Brain pericyte (primary cell): ENCODE data around the gene DLGAP1.
"Not testable (repeated sequence)": the region's sequence is repeated elsewhere in the genome, so short reads cannot be mapped to it uniquely, and the experiment has no call there.

Experiments used
- DNase-seq: peaks from one replicate; pipeline ENCODE4 v3.0.0-alpha.2; 2012; ENCODE audit warnings: low read depth, low spot score

DLGAP1 gene

GRCh38 chr18:4292696-4293095 is 162.4 kb downstream of the DLGAP1 start:
- no peak for DNase-seq

GRCh38 chr18:4287340-4287739 is 167.8 kb downstream of the DLGAP1 start:
- not testable (repeated sequence) for DNase-seq

- DNase-seq, result no peak
Observed at GRCh38 chr18:4286256-4286655, 168.9 kb downstream of the DLGAP1 start.

- DNase-seq, result no peak
Observed at GRCh38 chr18:4285525-4285924, 169.6 kb downstream of the DLGAP1 start.

- DNase-seq, result no peak
Observed at GRCh38 chr18:4284528-4284927, 170.6 kb downstream of the DLGAP1 start.

GRCh38 chr18:4283746-4284291 is 171.3 kb downstream of the DLGAP1 start:
- DNase-seq, result no peak

GRCh38 chr18:4282954-4283353 is 172.2 kb downstream of the DLGAP1 start:
- no peak for DNase-seq

- DNase-seq, result no peak
Observed at GRCh38 chr18:4276953-4277585, 178.0 kb downstream of the DLGAP1 start.

- no peak for DNase-seq
Observed at GRCh38 chr18:4271952-4272351, 183.2 kb downstream of the DLGAP1 start.

GRCh38 chr18:4270988-4271387 is 184.1 kb downstream of the DLGAP1 start:
- DNase-seq, result no peak

GRCh38 chr18:4270016-4270415 is 185.1 kb downstream of the DLGAP1 start:
- no peak for DNase-seq

GRCh38 chr18:4267641-4268040 is 187.5 kb downstream of the DLGAP1 start:
- no peak for DNase-seq

GRCh38 chr18:4264347-4264791 is 190.7 kb downstream of the DLGAP1 start:
- DNase-seq, result no peak

GRCh38 chr18:4260107-4260506 is 195.0 kb downstream of the DLGAP1 start:
- DNase-seq, result no peak

GRCh38 chr18:4256766-4257417 is 198.2 kb downstream of the DLGAP1 start:
- DNase-seq, result no peak

- no peak for DNase-seq
Observed at GRCh38 chr18:4254840-4255239, 200.3 kb downstream of the DLGAP1 start.

- DNase-seq, result no peak
Observed at GRCh38 chr18:4252829-4253228, 202.3 kb downstream of the DLGAP1 start.

GRCh38 chr18:4251873-4252272 is 203.2 kb downstream of the DLGAP1 start:
- no peak for DNase-seq

- DNase-seq, result no peak
Observed at GRCh38 chr18:4251206-4251605, 203.9 kb downstream of the DLGAP1 start.

GRCh38 chr18:4250141-4250540 is 205.0 kb downstream of the DLGAP1 start:
- DNase-seq, result no peak

GRCh38 chr18:4248686-4249085 is 206.4 kb downstream of the DLGAP1 start:
- no peak for DNase-seq

- DNase-seq, result no peak
Observed at GRCh38 chr18:4246374-4246773, 208.7 kb downstream of the DLGAP1 start.

- no peak for DNase-seq
Observed at GRCh38 chr18:4245456-4245855, 209.7 kb downstream of the DLGAP1 start.
